HG02885 (cell line): ENCODE data around the gene FOXP1.

Experiments
- ATAC-seq: cut with Tn5 transposase; IDR thresholded peaks from one replicate; pipeline ENCODE4 v1.9.1; 2021; ENCODE audit warnings: mild to moderate bottlenecking; ENCODE audit not compliant: unreplicated experiment, poor library complexity

FOXP1 gene

DNA sequence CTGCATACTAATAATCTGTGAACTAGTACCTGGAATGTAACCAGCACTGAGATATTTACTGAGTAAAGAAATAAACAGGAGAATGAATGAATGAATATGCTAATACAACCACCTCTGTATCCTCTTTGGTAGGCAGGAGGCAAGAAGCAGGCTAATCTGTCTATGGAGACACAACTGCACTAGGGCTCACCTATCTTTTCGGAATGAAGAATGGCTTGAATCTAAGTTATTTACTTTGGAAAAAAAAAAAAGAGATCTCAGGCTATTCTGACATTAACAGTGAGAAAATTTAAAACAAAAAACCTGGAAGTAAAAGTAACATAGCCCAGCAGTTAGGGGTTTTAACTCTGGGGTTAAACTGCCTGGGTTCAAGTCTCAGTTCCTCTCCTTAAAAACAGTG is 174.2 kb downstream of the FOXP1 start:
- no peak for ATAC-seq

DNA sequence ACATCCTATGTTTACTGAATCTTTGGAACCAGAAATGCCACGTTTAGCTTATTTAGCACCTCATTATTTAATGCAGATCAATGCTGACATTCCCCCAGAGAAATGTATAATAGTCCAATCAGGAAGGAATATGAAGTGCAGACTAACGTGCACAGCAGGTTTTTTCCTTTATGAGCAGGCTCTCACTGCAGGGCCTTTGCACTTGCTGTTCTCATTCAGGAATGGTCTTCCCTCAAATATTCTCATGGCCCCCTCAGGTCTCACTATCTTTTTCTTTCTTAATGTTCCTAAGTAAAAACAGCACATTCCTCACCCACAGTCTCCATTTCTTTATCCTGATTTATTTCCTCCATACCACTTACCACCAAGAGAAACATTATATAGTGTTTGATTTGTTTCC is 174.6 kb downstream of the FOXP1 start:
- ATAC-seq = no peak

DNA sequence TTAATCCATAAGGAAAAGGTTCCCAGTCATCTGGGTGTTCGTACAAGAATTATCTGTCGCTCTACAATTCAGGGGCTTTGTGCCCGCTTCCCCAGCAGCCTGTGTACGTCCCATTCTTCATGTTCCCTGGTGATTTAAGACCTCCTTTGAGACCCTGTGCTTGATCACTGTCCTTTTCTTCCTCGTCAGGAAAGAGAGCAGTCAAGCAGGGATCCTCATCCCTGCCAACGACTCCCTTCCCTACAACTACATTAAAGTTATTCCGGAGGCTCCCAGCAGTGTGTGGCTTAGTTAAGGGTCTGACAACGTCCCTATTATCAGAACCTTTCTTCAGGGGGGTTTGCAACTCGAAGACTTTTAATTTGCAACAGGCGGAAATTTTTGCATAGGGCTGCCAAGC is 175.7 kb downstream of the FOXP1 start:
- ATAC-seq = no peak

DNA sequence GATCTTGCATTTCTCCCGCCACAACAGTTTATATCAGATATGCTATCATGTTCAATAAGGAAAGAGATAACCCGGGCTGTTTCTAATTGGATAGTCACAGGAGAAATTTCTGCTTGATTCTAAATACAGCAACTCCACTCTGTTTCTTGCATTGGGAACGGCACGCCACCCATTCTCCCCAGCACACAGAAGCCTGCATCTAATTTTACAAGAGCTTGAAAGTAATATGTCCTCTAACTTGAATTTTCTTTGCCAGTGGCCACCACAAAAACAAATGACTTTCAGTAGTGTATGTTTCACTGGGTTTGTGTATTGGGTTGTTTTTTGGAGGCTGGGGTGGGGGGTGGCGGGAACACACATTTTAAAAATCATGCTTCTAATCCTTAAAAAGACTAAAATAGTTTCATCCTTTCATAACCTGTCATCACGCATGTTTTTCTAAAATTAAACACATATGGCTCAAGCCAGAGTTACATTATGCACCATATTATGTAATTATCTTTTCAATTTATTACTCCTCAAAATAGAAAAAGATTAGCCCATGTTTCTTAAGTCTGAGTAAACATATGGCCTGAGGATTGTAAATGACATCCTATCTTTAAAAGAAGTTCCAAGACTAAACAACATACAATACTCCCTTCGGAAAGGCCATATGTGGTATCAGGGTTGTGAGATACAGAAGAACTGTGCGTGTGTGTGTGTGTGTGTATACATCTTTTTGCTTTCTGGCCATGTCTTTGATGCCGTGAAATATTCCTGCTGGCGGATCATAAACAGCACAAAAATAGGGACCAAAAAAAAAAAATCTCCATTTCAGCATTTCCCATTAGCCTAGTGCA is 176.3 kb downstream of the FOXP1 start:
- ATAC-seq = no peak

DNA sequence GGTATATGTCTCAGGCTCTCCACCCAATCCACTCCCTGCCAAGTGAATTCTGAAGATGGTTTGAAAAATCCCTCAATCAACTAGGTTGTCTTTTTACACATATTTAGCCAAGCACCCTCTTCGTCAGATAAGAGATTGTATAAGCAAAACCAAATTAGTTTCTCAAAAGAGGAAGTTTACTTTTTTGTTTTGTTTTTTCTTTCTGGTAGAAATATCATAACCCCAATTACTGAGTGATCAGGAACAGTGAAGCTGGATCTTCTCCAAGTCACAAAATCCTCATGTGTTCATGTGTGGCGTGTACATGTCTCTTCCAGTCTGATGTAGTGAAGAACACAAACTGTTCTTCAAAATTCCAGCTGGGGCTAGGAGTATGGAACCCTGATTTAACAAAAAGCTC is 180.6 kb downstream of the FOXP1 start:
- no peak for ATAC-seq

DNA sequence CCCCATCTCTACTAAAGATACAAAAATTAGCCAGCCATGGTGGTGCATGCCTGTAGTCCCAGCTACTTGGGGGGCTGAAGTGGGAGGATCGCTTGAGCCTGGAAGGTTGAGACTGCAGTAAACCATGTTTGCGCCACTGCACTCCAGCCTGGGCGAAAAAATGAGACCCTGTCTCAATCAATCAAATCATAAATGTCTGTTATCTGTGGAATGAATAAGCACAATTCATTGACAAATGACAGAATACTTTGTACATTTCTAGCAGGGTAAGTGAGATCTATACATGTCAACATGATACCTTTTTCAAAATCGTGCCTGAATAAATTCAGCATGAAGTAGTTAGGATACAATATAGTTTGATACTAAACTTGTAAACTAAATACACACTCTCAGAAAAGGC is 181.2 kb downstream of the FOXP1 start:
- no peak for ATAC-seq

DNA sequence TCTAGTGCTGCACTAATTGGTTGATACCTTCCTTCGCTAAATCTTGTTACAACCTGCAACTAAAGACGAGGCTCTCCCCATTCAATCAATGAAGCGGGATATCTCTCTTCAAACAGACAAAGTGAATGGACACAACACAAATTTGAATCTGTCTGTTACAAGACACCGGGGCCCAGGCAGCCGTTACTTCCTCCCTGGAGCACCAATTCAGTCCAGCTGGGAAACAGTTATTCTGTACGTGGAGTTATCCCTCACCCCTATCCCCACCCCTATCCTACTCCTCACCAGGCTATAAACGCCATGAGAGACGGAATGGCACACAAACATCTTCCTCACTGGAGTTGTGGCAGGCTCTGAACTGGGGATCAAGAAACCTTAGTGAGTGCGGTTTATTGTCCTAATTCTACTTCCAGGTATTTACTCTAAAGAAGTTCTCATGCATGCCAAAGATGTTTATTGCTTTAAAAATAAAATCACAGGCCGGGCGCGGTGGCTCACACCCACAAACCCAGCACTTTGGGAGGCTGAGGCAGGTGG is 181.8 kb downstream of the FOXP1 start:
- ATAC-seq = no peak

DNA sequence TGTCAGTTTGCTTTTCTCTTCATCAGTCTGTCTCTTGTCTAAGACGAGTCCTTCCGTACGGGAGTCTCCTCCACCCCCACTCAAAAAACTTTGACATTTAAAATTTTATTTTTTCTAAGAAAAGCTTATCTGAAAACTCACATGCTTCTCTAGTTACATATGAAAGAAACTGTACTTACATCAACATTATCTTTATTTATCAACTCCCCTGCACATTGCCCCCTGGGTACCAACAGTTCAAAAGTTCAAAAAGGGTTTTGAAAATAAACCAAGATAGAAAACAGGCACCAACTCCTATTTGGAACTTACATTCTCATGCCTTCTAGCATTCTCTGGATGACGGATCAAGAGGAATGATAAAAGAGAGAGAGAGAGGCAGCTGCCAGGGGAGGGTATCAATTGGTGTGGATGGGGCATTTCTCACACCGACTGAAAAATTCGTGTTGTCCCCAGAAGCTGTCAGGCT is 182.5 kb downstream of the FOXP1 start:
- ATAC-seq = no peak

DNA sequence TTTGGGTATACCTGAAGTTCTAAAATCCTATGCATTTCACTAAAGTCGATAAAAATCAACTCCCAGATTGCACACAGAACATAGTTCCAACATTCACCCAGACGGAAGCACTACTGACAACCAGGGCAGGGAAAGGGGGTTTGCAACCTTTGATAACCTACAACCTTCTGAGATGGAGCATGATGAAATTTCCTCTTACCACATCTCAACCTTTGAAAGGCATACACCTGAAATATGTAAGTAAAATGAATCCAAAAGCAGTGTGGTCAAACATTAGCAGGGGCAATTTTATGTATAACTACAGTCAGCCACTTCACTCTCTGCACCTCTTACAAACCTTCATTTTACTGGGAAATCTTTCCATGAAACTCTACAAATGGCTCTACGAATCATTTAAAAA is 184.1 kb downstream of the FOXP1 start:
- ATAC-seq = no peak

DNA sequence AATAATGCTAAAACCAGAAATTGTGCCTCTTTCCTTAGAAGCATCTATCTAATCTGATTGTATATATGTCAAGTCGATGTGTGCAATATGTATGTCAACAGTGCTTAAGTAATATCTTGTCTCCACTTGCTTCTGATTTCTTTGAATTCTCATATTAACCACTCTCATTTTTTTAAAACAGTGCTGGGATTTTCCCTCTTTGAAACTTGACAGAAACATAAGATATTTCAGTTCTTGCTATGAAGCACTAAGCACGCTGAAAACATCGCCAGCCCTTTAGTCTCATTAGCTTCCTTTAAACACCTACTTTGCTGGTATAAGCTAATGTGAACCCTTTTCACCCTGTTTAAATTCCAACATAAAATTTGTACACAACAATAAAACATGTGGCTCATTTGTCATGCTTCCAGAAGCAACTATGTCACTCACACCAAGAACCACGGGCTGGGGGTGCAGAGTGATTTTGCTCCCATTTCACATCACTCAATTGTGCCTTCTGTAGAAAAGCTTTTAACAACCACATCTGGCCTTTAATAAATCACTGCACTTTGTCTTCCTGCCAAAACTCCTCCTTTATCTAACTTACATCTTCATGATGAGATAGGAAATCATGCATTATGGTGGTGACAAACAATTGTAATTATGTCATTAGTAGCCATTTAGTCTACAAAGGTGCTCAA is 185.2 kb downstream of the FOXP1 start:
- no peak for ATAC-seq

DNA sequence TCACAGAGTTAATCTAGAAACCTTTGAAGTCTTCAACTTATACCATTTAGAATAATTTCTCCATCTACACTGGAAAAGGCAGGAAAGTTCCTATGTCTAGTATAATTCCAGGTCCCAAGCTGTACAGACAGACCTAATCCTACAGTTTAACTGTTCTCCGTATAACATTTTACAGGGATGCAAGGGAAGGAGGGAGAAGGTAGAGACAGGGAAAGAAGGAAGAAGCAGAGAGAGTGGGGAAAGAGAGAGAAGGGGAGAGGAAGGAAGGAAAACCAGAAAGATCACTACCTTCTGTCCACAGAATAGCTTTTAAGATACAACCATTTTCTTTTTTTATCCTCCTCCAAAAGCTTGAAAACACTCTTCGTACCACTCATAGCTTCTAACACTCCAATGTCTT is 185.8 kb downstream of the FOXP1 start:
- no peak for ATAC-seq

DNA sequence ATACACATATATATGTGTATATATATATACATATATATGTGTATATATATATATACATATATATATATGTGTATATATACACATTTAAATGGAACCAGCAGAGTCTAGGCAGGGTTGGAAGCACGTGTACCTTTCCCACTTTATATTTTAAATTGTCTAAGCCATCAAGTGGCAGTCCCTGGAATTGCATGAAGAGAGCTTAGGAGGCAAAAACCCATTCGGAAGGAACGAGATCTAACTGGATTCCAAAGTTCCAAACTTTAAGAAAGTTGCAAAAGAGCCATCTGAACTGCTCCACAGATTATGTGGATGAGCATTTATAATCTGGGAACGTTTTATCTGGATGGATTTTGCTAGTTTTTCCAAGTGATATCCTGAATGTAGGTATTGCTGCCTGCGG is 186.5 kb downstream of the FOXP1 start:
- no peak for ATAC-seq

DNA sequence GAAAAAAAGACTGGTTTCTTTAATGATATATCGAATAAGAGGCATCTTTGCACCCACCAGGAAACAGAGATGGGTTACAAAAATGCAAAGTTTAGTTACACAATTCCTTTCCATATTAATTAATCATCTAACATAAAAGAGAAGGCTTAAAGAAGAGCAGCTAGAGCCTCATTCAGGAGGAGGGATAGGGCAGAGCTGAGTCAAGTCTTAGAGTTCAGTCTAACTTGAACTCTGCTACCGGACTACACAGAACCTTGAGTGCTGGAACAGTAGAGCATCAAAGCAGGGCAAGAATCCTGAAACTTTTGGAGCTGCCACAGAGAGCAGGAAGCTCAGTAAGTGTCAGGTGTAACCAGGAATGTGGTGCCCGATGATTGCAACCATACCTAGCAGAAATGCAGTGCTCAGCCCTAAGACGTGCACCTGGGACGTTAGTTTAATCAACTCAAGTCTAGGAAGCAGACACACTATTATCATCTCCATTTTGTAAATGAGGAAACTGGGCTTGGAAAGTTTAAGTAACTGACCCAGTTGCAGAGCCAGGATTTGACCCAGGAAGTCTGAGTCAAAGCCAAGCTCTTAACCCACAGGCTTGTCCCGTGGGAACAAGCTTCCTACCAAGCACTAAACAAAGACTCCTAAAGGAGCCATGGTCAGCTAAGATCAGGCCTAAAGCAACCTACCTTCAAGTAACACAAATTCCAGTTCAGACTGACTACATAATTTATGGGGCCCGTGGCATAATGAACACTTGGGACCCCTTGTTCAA is 187.4 kb downstream of the FOXP1 start:
- ATAC-seq = no peak

DNA sequence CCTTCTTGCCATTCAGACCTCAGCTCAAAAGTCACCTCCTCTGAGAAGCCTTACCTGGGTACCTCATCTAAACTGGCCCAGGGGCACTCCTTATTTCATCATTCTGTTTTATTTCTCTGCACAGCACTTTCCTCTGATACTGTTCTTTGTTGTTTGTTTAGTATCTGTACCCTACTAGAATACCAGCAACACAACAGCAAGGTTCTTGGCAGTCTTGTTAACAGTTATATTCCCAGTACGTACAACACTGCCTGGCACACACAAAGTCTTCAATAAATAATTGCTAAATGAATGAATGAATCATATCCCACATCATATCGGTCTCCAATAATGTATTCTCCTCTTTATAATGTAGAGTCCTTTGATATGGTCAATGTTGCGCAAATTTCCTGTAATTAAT is 188.1 kb downstream of the FOXP1 start:
- ATAC-seq = no peak

DNA sequence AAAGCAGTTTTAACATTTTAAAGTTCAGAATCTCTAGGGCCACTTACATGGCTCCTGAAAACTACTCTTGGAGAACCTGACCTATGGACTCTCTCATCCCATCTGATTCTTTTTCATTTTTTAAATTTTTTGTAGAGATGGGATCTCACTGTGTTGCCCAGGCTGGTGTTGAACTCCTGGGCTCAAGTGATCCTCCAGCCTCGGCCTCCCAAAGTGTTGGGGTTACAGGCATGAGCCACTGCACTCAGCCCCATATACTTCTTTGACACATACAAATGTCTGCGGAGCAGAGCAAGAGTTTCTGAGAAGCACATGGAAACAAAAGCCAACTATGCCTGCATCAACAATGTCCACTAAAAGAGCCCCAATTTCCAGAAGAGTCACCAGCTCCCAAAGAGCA is 189.8 kb downstream of the FOXP1 start:
- no peak for ATAC-seq

DNA sequence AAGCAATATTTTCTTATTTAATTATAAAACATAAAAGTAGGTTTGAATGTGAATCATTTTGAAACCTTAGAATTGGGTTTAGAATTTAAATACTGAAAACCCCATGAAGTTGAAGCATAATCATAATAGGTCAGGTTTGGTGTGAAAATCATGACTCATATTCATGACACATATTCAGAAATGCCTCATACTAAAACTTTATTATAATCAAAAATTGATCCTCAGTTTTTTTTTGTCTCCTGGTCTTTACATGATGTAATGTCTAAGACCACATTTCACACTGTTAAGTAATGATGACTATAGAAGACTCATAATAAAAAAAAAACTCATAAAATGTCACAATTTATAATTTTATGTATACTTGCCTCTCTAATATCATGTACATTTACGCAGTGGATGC is 190.4 kb downstream of the FOXP1 start:
- ATAC-seq = peak; percentile 60

DNA sequence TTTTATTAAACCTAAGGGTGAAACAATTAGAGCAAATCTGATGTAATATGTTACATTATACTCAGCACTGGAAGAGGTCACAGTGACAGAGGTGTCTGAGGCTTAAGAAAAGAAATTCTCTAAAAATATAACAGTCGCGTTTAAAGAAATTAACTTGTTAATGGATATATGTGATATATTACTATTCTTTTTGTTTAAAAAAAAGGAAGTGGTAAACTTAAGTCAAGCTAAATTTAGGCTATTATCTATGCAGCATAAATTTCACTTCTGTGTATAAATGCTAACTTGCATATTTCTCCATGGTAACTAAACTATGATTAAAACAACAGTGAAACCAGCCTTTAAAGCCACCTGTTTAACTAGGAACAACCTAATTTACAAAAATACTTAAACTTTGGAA is 191.3 kb downstream of the FOXP1 start:
- peak; percentile 83 for ATAC-seq

DNA sequence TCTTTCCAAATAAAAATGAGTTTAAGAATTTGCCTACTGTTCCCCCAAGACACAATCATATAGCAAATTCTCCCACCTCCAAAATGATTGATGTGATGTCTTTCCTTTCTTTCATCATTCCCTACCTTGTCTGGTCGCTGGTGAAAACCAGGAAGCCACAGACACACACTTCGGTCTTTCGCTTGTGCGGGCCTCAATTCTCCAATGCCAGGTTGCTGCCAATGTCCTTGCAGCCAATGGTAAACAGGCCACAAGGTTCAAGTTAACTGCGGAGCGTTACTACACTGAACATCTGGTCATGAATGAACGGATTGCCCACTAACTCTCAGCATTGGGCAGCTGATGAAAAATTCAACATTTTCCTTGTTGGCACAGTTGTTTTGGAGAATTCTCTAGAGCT is 192.2 kb downstream of the FOXP1 start:
- ATAC-seq = no peak

DNA sequence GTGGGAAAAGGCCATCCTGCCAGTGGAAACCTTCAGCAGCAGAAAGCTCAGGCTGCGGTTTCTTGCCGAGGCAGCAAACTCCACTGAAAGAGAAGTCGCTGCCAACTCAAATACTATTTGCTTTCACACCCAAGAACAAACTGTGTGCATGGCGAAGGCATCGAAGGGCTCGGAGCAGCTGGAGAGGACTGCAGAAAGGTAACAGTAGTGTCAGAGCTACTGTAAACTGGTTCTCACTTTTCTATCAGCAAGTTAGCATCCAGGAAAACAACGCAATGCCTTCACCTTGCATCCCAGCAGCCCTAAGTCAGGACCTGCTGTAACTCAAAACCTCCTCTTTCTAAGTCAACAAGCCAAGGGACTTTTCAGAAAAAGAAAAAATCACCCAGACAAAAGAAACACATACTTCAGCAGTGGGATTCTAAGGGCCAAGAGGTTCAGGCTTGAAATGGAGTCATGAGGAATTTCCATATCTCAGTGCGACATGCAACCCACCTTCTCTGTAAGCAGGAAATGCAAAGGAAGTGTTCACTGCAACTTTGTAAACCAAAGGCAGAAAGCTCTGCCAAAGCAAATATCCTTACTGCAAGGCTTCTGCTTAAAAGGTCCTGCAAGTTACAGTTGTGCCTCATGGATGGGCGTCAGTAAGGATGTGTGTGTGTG is 193.5 kb downstream of the FOXP1 start:
- no peak for ATAC-seq

DNA sequence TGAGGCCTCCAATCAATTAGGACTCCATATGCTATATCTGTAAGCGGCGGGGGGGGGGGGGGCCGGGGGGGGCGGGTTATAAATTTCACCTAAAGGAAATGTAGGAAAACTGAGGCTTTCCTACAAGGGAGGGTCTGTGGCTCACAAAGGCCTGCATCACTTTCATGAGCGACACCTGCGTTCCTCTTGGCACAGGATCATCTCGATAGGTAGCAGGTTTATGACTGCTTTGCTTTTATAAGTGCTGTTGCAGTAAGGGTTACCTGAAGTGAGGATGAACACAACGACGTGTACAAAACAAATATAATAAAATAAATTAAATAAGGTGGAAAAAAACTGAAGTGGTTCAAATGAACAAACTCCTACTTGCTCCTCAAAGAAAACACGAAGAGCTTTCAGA is 194.3 kb downstream of the FOXP1 start:
- no peak for ATAC-seq
